CD8-positive, alpha-beta memory T cell (primary cell): ENCODE measurements around the gene OVOL1. TPM values are rescaled to one million over a fixed set of nuclear protein-coding genes. Genes with fewer than 3 reads are reported as not detected.

Experiments
- CTCF ChIA-PET: fragments of 350-600 bp; sonication (Branson Sonifier 250); formaldehyde crosslinking; loops from one replicate; lab custom pipeline; 2021; ENCODE audit warnings: antibody characterized with exemption; lab: Charles Lee
- POLR2A ChIA-PET: fragments of 350-600 bp; sonication (Branson Sonifier 250); formaldehyde crosslinking; loops from one replicate; lab custom pipeline; 2021; ENCODE audit warnings: antibody characterized with exemption; lab: Charles Lee
- DNase-seq, 5 donors: peaks; one replicate each; pipeline versions ENCODE4 v3.0.0 to v3.0.0-alpha.2; 2020 to 2022; ENCODE audit warnings: mixed read lengths in 1 of 5
- H3K27ac ChIP-seq: one replicate; pipeline ENCODE4 v1.7.0; 2013; ENCODE audit warnings: low read depth, mild to moderate bottlenecking, low read length, moderate library complexity
- H3K27me3 ChIP-seq: 2 replicates; pipeline ENCODE4 v1.7.0; 2013; ENCODE audit warnings: low read length, mild to moderate bottlenecking; ENCODE audit not compliant: insufficient read depth, poor library complexity, severe bottlenecking
- H3K36me3 ChIP-seq: 2 replicates; pipeline ENCODE4 v1.7.0; 2013; ENCODE audit warnings: mild to moderate bottlenecking, low read length, moderate library complexity; ENCODE audit not compliant: insufficient read depth
- H3K4me1 ChIP-seq: 2 replicates; pipeline ENCODE4 v1.7.0; 2013; ENCODE audit warnings: mild to moderate bottlenecking, low read length, moderate library complexity; ENCODE audit not compliant: insufficient read depth
- H3K4me3 ChIP-seq: 2 replicates; pipeline ENCODE4 v1.7.0; 2013; ENCODE audit warnings: mild to moderate bottlenecking, low read length
- H3K9me3 ChIP-seq: 2 replicates; pipeline ENCODE4 v1.7.0; 2013; ENCODE audit warnings: mild to moderate bottlenecking, low read length
- H3K27ac Mint-ChIP-seq, 8 donors: one replicate each; pipeline ENCODE4 v1.8.0; 2020 to 2021; ENCODE audit warnings: mixed read lengths in 8 of 8, mild to moderate bottlenecking in 6 of 8, inconsistent platforms in 3 of 8, moderate library complexity in 3 of 8
- H3K27me3 Mint-ChIP-seq, 2 donors: one replicate each; pipeline ENCODE4 v1.8.0; 2020 to 2021; ENCODE audit warnings: mixed read lengths in 2 of 2, mild to moderate bottlenecking in 1 of 2, moderate library complexity in 1 of 2
- H3K36me3 Mint-ChIP-seq, 3 donors: one replicate each; pipeline ENCODE4 v1.8.0; 2020 to 2021; ENCODE audit warnings: mixed read lengths in 3 of 3, inconsistent platforms in 1 of 3, mild to moderate bottlenecking in 1 of 3
- H3K4me1 Mint-ChIP-seq, 3 donors: one replicate each; pipeline ENCODE4 v1.8.0; 2020 to 2021; ENCODE audit warnings: mixed read lengths in 3 of 3, inconsistent platforms in 1 of 3, mild to moderate bottlenecking in 1 of 3
- H3K4me3 Mint-ChIP-seq, 7 donors: one replicate each; pipeline ENCODE4 v1.8.0; 2020 to 2021; ENCODE audit warnings: mixed read lengths in 7 of 7, mild to moderate bottlenecking in 6 of 7, moderate library complexity in 4 of 7, inconsistent platforms in 2 of 7
- H3K9me3 Mint-ChIP-seq, 5 donors: one replicate each; pipeline ENCODE4 v1.8.0; 2020 to 2022; ENCODE audit warnings: mixed read lengths in 5 of 5, mild to moderate bottlenecking in 3 of 5, moderate library complexity in 2 of 5, inconsistent platforms in 1 of 5
- polyA plus RNA-seq: library from polyadenylated mRNA; unstranded; fragments of 300-500 nt; fragmentation: Illumina TruSeq; gene quantifications from one replicate; pipeline ENCODE4 v1.2.3, GENCODE V29; 2021
- total RNA-seq, 2 experiments: library from RNA; stranded (reverse); gene quantifications; one replicate each; pipeline ENCODE4 v1.2.3, GENCODE V29; 2021

Gene OVOL1
- total and polyA plus RNA-seq, 3 experiments from 2014 or later = not detected

- Mint-ChIP-seq H3K36me3 (no peaks in the 10 kb centered on the region), H3K9me3 (no peaks in the 10 kb centered on the region), H3K4me1 (peaks cover 17 to 34% (median 18%) of the 10 kb centered on the region in 3 donors), H3K4me3 (no peak overlapping the region), H3K27ac (no peak overlapping the region), H3K27me3 (peaks cover 22 to 44% of the 10 kb centered on the region in 2 donors)
- ChIA-PET POLR2A (no interaction called here), CTCF (interaction anchor here (3.8 kb wide), 1 partner anchor 10 kb away, joined by 26 read pairs; the partner anchor contains the start of gene AP5B1)
- H3K27ac ChIP-seq = no peak overlapping the region
- H3K27me3 ChIP-seq = peaks cover 26% of the 10 kb centered on the region
- H3K4me3 ChIP-seq = no peak overlapping the region
- H3K9me3 ChIP-seq = no peaks in the 10 kb centered on the region
- DNase-seq = no peak
- H3K4me1 ChIP-seq = peaks cover 26% of the 10 kb centered on the region
- H3K36me3 ChIP-seq = no peaks in the 10 kb centered on the region
These were observed 3.4 kb downstream of the OVOL1 start for GRCh38 chr11:65790104-65790901.

GRCh38 chr11:65790902-65791650, 4.2 kb downstream of the OVOL1 start:
- no peaks in the 10 kb centered on the region for H3K9me3 Mint-ChIP-seq
- H3K27me3 ChIP-seq = peaks cover 23% of the 10 kb centered on the region
- H3K4me3 Mint-ChIP-seq = no peak overlapping the region
- no peak overlapping the region for H3K4me3 ChIP-seq
- peak overlapping the region in 1 of 8 donors; percentile 79 for H3K27ac Mint-ChIP-seq
- H3K9me3 ChIP-seq = no peaks in the 10 kb centered on the region
- CTCF ChIA-PET = interaction anchor here (3.8 kb wide), 1 partner anchor 11 kb away, joined by 26 read pairs; the partner anchor contains the start of gene AP5B1
- POLR2A ChIA-PET = no interaction called here
- no peaks in the 10 kb centered on the region for H3K36me3 ChIP-seq
- DNase-seq = no peak
- H3K27me3 Mint-ChIP-seq = peaks cover 18 to 39% of the 10 kb centered on the region in 2 donors
- no peak overlapping the region for H3K27ac ChIP-seq
- peaks cover 19% of the 10 kb centered on the region for H3K4me1 ChIP-seq
- peaks cover 10 to 26% (median 10%) of the 10 kb centered on the region in 3 donors for H3K4me1 Mint-ChIP-seq
- no peaks in the 10 kb centered on the region for H3K36me3 Mint-ChIP-seq

- H3K9me3 Mint-ChIP-seq = no peaks in the 10 kb centered on the region
- peaks cover 21% of the 10 kb centered on the region for H3K27me3 ChIP-seq
- H3K27me3 Mint-ChIP-seq = peaks cover 21 to 45% of the 10 kb centered on the region in 2 donors
- peak in 1 of 5 donors; percentile 29 for DNase-seq
- POLR2A ChIA-PET = no interaction called here
- no peaks in the 10 kb centered on the region for H3K9me3 ChIP-seq
- H3K36me3 ChIP-seq = no peaks in the 10 kb centered on the region
- peaks cover 10 to 24% (median 10%) of the 10 kb centered on the region in 3 donors for H3K4me1 Mint-ChIP-seq
- CTCF ChIA-PET = interaction anchor here (3.8 kb wide), 1 partner anchor 12 kb away, joined by 26 read pairs; the partner anchor contains the start of gene AP5B1
- H3K27ac Mint-ChIP-seq = peak overlapping the region in 2 of 8 donors; percentile 33 to 65
- H3K36me3 Mint-ChIP-seq = no peaks in the 10 kb centered on the region
- no peak overlapping the region for H3K4me3 Mint-ChIP-seq
- H3K4me3 ChIP-seq = no peak overlapping the region
- peaks cover 14% of the 10 kb centered on the region for H3K4me1 ChIP-seq
- no peak overlapping the region for H3K27ac ChIP-seq
These were observed 4.9 kb downstream of the OVOL1 start for GRCh38 chr11:65791719-65792213.

DNA sequence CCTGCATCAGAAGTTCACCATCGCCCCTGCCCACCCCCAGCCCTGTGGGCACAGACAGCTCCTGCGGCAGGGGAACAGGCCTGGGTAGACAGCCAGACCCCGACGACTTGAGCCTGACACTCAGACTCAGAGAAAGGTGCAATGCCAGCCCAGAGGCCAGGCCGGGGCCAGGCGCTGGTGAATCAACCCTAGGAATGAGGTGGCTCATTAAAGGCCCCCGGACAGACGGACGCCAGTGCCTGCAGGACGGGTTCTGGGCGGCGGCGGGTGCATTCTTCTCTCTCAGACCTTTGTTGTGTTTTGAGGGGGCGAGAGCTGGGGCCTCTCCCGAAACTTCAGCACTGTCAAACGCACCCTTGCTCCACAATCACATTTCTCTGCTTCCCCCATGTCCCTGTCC, 5.6 kb downstream of the OVOL1 start:
- Mint-ChIP-seq H3K27me3 (peaks cover 27 to 47% of the 10 kb centered on the region in 2 donors), H3K9me3 (no peaks in the 10 kb centered on the region), H3K36me3 (no peaks in the 10 kb centered on the region), H3K4me1 (peaks cover 8 to 19% (median 10%) of the 10 kb centered on the region in 3 donors), H3K27ac (peak overlapping the region in 2 of 8 donors; percentile 33 to 88), H3K4me3 (no peak overlapping the region)
- POLR2A ChIA-PET = no interaction called here
- H3K27ac ChIP-seq = no peak overlapping the region
- H3K9me3 ChIP-seq = no peaks in the 10 kb centered on the region
- H3K36me3 ChIP-seq = no peaks in the 10 kb centered on the region
- peaks cover 26% of the 10 kb centered on the region for H3K27me3 ChIP-seq
- CTCF ChIA-PET = interaction anchor here (3.8 kb wide), 1 partner anchor 12 kb away, joined by 26 read pairs; the partner anchor contains the start of gene AP5B1
- peaks cover 14% of the 10 kb centered on the region for H3K4me1 ChIP-seq
- no peak overlapping the region for H3K4me3 ChIP-seq
- DNase-seq = no peak

DNA sequence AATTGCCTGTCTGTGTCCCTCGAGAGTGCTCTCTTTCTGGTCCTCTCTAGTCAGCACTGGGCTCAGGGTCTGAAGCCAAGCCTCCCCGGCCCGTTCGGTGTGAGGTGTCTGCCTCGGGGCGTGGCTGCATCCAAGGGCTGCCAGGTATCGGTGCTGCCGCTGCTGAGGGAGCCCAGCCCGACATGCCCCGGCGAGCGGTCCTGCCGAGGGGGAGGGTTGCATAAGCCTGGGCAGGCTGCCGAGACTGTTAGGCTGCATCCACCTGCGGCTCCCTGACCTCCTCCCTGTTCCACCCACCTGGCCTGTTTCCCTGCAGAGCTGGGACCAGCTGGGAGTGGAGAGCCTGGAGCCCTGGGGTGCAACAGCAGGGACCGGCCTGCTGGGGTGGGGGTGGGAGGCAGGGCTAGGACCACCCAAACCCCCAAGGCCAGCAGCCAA, 6.3 kb downstream of the OVOL1 start:
- peaks cover 24 to 45% of the 10 kb centered on the region in 2 donors for H3K27me3 Mint-ChIP-seq
- no peaks in the 10 kb centered on the region for H3K36me3 ChIP-seq
- POLR2A ChIA-PET = interaction anchor here (0.6 kb wide), 1 partner anchor 451 kb away, joined by 4 read pairs; no protein-coding TSS in a partner anchor
- H3K4me3 ChIP-seq = no peak overlapping the region
- H3K27ac ChIP-seq = no peak overlapping the region
- H3K36me3 Mint-ChIP-seq = no peaks in the 10 kb centered on the region
- CTCF ChIA-PET = interaction anchor here (0.6 to 3.8 kb wide), 3 partner anchors 13 to 39 kb away, joined by 3 to 26 read pairs (median 3); partner anchors contain the start of gene AP5B1
- peaks cover 8% of the 10 kb centered on the region for H3K4me1 ChIP-seq
- H3K4me3 Mint-ChIP-seq = peak overlapping the region in 1 of 7 donors; percentile 38
- no peaks in the 10 kb centered on the region for H3K9me3 ChIP-seq
- H3K27me3 ChIP-seq = peaks cover 25% of the 10 kb centered on the region
- H3K27ac Mint-ChIP-seq = no peak overlapping the region
- DNase-seq = no peak
- peaks cover 6 to 14% (median 6%) of the 10 kb centered on the region in 3 donors for H3K4me1 Mint-ChIP-seq
- H3K9me3 Mint-ChIP-seq = no peaks in the 10 kb centered on the region

- CTCF ChIA-PET = interaction anchor here (1.2 kb wide), 1 partner anchor 39 kb away, joined by 3 read pairs; no protein-coding TSS in a partner anchor
- Mint-ChIP-seq H3K36me3 (no peaks in the 10 kb centered on the region), H3K27me3 (peaks cover 24 to 42% of the 10 kb centered on the region in 2 donors), H3K27ac (peak overlapping the region in 1 of 8 donors; percentile 50), H3K9me3 (no peaks in the 10 kb centered on the region), H3K4me1 (peaks cover 4 to 8% (median 5%) of the 10 kb centered on the region in 3 donors), H3K4me3 (no peak overlapping the region)
- DNase-seq = no peak
- H3K4me1 ChIP-seq = peaks cover 6% of the 10 kb centered on the region
- H3K27me3 ChIP-seq = peaks cover 22% of the 10 kb centered on the region
- no peak overlapping the region for H3K4me3 ChIP-seq
- POLR2A ChIA-PET = no interaction called here
- no peak overlapping the region for H3K27ac ChIP-seq
- no peaks in the 10 kb centered on the region for H3K36me3 ChIP-seq
- H3K9me3 ChIP-seq = no peaks in the 10 kb centered on the region
These were observed 7.0 kb downstream of the OVOL1 start for GRCh38 chr11:65793625-65794400.
